Measurements from ENCODE around the gene CPEB1. TPM values are rescaled to one million over a fixed set of nuclear protein-coding genes. Genes with fewer than 3 reads are reported as not detected.
"Not testable (repeated sequence)": the region's sequence is repeated elsewhere in the genome, so short reads cannot be mapped to it uniquely, and the experiment has no call there.

CPEB1 gene
- total RNA-seq, 3 donors from 2014 or later (not counting 1 experiment from before 2014, with no cell fraction given), result not detected

DNA sequence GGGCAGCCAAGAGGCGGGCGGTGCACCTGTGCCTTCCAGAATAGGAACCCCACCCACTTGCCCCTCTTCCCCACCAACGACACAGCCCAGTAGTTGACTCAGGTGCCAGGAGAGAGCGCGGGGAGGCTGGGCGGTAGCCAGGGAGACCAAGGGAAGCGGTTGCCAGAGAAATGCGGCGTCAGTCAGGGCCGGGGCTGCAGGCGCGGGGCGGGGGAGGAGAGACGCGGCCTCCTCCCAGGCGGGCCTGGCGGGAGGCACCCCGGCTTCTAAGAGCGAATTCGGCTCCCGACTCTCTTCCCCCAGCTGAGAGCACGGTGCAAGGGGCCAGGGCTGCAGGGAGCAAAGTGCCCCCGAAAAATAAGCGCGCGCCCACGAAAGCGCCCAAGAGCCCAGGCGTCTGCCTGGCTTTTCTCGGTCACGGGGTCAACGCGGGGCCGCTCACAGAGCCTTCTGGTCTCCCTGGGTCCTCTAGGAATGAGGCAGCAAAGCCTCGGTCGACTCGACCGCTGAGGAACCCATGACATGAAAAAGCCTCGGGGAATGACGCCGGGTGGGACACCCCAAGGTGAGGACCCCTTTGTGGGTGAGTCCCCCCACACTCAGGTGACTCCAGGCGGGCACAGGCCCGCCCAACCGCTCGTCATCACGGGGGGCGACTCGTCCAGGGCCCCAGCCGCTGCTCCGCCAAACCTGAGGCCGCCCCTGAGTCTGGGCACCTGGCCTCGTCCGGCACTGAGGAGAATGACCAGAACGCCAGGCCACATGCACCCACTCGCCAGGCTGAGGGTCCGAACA, 716 bp downstream of the CPEB1 start:
- H3K27me3 ChIP-seq (ENCODE audit: control insufficient read depth, insufficient read depth, low read length), result peaks cover 24% of the 10 kb centered on the region
- H3K4me3 ChIP-seq (ENCODE audit: low read length), result no peak overlapping the region
- no peak overlapping the region for H3K27ac ChIP-seq (ENCODE audit: low read length)
- H3K4me1 ChIP-seq (ENCODE audit: control insufficient read depth, insufficient read depth, low read length), result peaks cover 17% of the 10 kb centered on the region
- 19% methylated on average over 56 of the region's 56 CpGs for WGBS (ENCODE audit: insufficient coverage)
- no peaks in the 10 kb centered on the region for H3K36me3 ChIP-seq (ENCODE audit: control insufficient read depth, insufficient read depth, low read length)
- Mint-ChIP-seq H3K27me3 (ENCODE audit: low read depth in 2 of 2) (peaks cover 45% of the 10 kb centered on the region in 2 donors), H3K27ac (no peak overlapping the region), H3K9me3 (no peaks in the 10 kb centered on the region), H3K4me3 (peak overlapping the region; percentile 78), H3K36me3 (no peaks in the 10 kb centered on the region), H3K4me1 (peaks cover 0 to 4% of the 10 kb centered on the region in 2 donors)
- TF ChIP-seq, protein P1, sequence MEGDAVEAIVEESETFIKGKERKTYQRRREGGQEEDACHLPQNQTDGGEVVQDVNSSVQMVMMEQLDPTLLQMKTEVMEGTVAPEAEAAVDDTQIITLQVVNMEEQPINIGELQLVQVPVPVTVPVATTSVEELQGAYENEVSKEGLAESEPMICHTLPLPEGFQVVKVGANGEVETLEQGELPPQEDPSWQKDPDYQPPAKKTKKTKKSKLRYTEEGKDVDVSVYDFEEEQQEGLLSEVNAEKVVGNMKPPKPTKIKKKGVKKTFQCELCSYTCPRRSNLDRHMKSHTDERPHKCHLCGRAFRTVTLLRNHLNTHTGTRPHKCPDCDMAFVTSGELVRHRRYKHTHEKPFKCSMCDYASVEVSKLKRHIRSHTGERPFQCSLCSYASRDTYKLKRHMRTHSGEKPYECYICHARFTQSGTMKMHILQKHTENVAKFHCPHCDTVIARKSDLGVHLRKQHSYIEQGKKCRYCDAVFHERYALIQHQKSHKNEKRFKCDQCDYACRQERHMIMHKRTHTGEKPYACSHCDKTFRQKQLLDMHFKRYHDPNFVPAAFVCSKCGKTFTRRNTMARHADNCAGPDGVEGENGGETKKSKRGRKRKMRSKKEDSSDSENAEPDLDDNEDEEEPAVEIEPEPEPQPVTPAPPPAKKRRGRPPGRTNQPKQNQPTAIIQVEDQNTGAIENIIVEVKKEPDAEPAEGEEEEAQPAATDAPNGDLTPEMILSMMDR (IDR thresholded peaks at IDR 0.05), result no peak
- DNase-seq (no peak), ATAC-seq (no peak)
- no peaks in the 10 kb centered on the region for H3K9me3 ChIP-seq (ENCODE audit: control insufficient read depth, insufficient read depth, low read length)
- intact Hi-C loops (cut with micrococcal nuclease), result no loop called here

DNA sequence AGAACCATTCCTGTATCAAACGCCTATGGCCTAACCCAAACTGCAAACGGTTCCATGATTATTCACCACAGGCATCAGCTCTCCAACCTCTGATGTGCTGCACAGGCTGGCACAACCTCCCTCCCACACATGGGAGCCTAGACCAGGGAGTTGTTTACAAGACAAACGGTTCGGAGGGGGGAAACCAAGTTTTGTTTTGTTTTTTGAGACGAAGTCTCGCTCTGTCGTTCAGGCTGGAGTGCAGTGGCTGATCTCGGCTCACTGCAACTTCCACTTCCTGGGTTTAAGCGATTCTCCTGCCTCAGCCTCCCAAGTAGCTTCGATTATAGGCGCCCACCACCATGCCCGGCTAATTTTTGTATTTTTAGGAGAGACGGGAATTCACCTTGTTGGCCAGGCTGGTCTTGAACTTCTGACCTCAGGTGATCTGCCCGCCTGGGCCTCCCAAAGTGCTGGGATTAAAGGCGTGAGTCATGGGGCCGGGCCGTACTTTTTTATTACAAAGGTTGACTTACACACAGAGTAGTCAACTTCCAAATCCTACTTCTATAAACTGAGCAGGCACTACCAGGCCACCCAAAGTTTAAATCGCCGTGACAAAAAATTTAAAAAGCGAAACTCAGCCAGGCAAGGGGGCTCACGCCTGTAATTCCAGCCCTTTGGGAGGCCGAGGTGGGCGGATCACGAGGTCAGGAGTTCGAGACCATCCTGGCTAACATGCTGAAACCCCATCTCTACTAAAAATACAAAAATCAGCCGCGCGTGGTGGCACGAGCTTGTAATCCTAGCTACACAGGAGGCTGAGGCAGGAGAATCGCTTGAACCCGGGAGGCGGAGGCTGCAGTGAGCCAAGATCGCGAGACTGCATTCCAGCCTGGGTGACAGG, 2.0 kb downstream of the CPEB1 start:
- H3K27ac ChIP-seq (ENCODE audit: low read length); DNase-seq; H3K9me3 ChIP-seq (ENCODE audit: control insufficient read depth, insufficient read depth, low read length); H3K36me3 Mint-ChIP-seq; H3K27ac Mint-ChIP-seq; H3K36me3 ChIP-seq (ENCODE audit: control insufficient read depth, insufficient read depth, low read length); intact Hi-C loops (cut with micrococcal nuclease); ATAC-seq; H3K4me3 ChIP-seq (ENCODE audit: low read length); H3K9me3 Mint-ChIP-seq; H3K4me1 Mint-ChIP-seq: not testable (repeated sequence)
- Histone ChIP-seq H3K27me3 (ENCODE audit: control insufficient read depth, insufficient read depth, low read length) (peaks cover 29% of the 10 kb centered on the region), H3K4me1 (ENCODE audit: control insufficient read depth, insufficient read depth, low read length) (peaks cover 17% of the 10 kb centered on the region)
- WGBS (ENCODE audit: insufficient coverage), result 93% methylated on average over 32 of the region's 34 CpGs
- Mint-ChIP-seq H3K27me3 (ENCODE audit: low read depth in 2 of 2) (peaks cover 50 to 51% of the 10 kb centered on the region in 2 donors), H3K4me3 (peak overlapping the region; percentile 13)

DNA sequence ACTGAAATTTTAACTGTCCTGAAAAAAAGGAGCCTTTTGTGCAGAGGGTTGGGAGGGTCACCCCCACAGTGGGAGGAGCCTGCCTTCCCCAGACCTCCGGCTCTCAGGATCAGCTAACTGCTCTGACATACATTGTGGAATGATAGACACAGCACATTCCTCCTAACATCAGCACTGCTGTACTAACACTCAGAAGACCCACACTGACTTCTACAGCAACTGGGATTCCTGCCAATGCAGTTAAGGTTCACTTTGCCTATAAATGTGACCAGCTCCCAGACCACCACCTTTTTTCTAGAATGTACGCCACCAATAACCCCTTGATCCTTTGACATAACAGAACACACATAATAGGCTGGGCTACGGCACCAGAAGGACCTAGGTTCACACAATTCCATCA, 3.2 kb downstream of the CPEB1 start:
- Histone ChIP-seq H3K4me1 (ENCODE audit: control insufficient read depth, insufficient read depth, low read length) (peaks cover 17% of the 10 kb centered on the region), H3K9me3 (ENCODE audit: control insufficient read depth, insufficient read depth, low read length) (no peaks in the 10 kb centered on the region), H3K27ac (ENCODE audit: low read length) (no peak overlapping the region), H3K27me3 (ENCODE audit: control insufficient read depth, insufficient read depth, low read length) (peaks cover 35% of the 10 kb centered on the region), H3K4me3 (ENCODE audit: low read length) (no peak overlapping the region), H3K36me3 (ENCODE audit: control insufficient read depth, insufficient read depth, low read length) (no peaks in the 10 kb centered on the region)
- peaks cover 51 to 52% of the 10 kb centered on the region in 2 donors for H3K27me3 Mint-ChIP-seq (ENCODE audit: low read depth in 2 of 2)
- H3K9me3 Mint-ChIP-seq, result no peaks in the 10 kb centered on the region
- 79% methylated on average over 3 of the region's 3 CpGs for WGBS (ENCODE audit: insufficient coverage)
- no peak overlapping the region for H3K4me3 Mint-ChIP-seq
- intact Hi-C loops (cut with micrococcal nuclease), result no loop called here
- DNase-seq (no peak), ATAC-seq (no peak)
- no peaks in the 10 kb centered on the region for H3K36me3 Mint-ChIP-seq
- no peak overlapping the region for H3K27ac Mint-ChIP-seq
- H3K4me1 Mint-ChIP-seq, result peaks cover 0 to 4% of the 10 kb centered on the region in 2 donors
- TF ChIP-seq, protein P1 (IDR thresholded peaks at IDR 0.05), result no peak

DNA sequence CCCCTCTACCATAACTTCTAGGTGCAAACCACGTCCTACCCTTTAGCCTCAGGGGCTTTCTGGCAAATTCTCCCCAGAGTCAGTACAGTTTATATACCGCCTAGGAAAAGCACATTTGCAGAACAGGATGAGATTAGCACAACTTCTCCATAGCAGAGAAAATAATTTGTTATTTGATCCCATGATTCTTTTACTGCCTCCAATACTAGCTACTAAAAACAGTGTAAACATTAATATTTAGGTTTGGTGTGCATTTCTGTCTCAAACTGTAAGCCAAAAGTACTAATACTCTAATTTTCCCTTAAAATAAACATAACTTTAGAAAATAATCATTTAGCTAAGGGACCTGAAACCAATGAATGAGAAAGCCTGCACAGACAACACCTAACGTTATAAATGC, 4.5 kb downstream of the CPEB1 start:
- H3K4me1 Mint-ChIP-seq, result peaks cover 0 to 4% of the 10 kb centered on the region in 2 donors
- peaks cover 42 to 51% of the 10 kb centered on the region in 2 donors for H3K27me3 Mint-ChIP-seq (ENCODE audit: low read depth in 2 of 2)
- no peak overlapping the region for H3K27ac Mint-ChIP-seq
- Histone ChIP-seq H3K36me3 (ENCODE audit: control insufficient read depth, insufficient read depth, low read length) (no peaks in the 10 kb centered on the region), H3K9me3 (ENCODE audit: control insufficient read depth, insufficient read depth, low read length) (no peaks in the 10 kb centered on the region), H3K27me3 (ENCODE audit: control insufficient read depth, insufficient read depth, low read length) (peaks cover 27% of the 10 kb centered on the region), H3K4me3 (ENCODE audit: low read length) (no peak overlapping the region), H3K27ac (ENCODE audit: low read length) (no peak overlapping the region), H3K4me1 (ENCODE audit: control insufficient read depth, insufficient read depth, low read length) (peaks cover 13% of the 10 kb centered on the region)
- no peak overlapping the region for H3K4me3 Mint-ChIP-seq
- DNase-seq (no peak), ATAC-seq (no peak)
- no peaks in the 10 kb centered on the region for H3K36me3 Mint-ChIP-seq
- WGBS (ENCODE audit: insufficient coverage), result 58% methylated on average over 3 of the region's 3 CpGs
- TF ChIP-seq, protein P1 (IDR thresholded peaks at IDR 0.05), result no peak
- H3K9me3 Mint-ChIP-seq, result no peaks in the 10 kb centered on the region
- intact Hi-C loops (cut with micrococcal nuclease), result no loop called here

Data from natural killer cell (primary cell).